Parathyroid adenoma (tissue), 2 donors: ENCODE results near the gene JAG2.

ENCODE experiments used
- H2AFZ ChIP-seq: fragments of 300-600 bp; sonication (generic); one replicate; pipeline ENCODE4 v1.7.0; 2017; ENCODE audit warnings: antibody characterized with exemption, mild to moderate bottlenecking
- H3K27ac ChIP-seq: fragments of 300-600 bp; sonication (generic); one replicate; pipeline ENCODE4 v1.7.0; 2017
- H3K27me3 ChIP-seq: fragments of 300-600 bp; sonication (generic); one replicate; pipeline ENCODE4 v1.7.0; 2017; ENCODE audit warnings: low read length; ENCODE audit not compliant: control insufficient read depth, insufficient read depth
- H3K36me3 ChIP-seq: fragments of 300-600 bp; sonication (generic); one replicate; pipeline ENCODE4 v1.7.0; 2017; ENCODE audit warnings: low read length; ENCODE audit not compliant: control insufficient read depth, insufficient read depth
- H3K4me1 ChIP-seq: fragments of 300-600 bp; sonication (generic); one replicate; pipeline ENCODE4 v1.7.0; 2017; ENCODE audit warnings: control low read depth
- H3K4me2 ChIP-seq: fragments of 300-600 bp; sonication (generic); one replicate; pipeline ENCODE4 v1.7.0; 2017; ENCODE audit warnings: low read length
- H3K4me3 ChIP-seq: fragments of 300-600 bp; sonication (generic); one replicate; pipeline ENCODE4 v1.7.0; 2017; ENCODE audit warnings: low read depth, low read length
- H3K79me2 ChIP-seq: fragments of 300-600 bp; sonication (generic); one replicate; pipeline ENCODE4 v1.7.0; 2017; ENCODE audit warnings: control low read depth
- H3K9ac ChIP-seq: fragments of 300-600 bp; sonication (generic); one replicate; pipeline ENCODE4 v1.7.0; 2017; ENCODE audit warnings: mild to moderate bottlenecking
- H3K9me3 ChIP-seq: fragments of 300-600 bp; sonication (generic); one replicate; pipeline ENCODE4 v1.7.0; 2017; ENCODE audit warnings: low read length; ENCODE audit not compliant: control insufficient read depth
- TF ChIP-seq, protein P1 (sequence below): fragments of 300-600 bp; sonication (generic); IDR thresholded peaks from one replicate; pipeline ENCODE4 v1.7.0; 2017; ENCODE audit warnings: antibody characterized with exemption, mild to moderate bottlenecking
- donor health status: primary hyperparathyroidism.

The JAG2 gene

DNA sequence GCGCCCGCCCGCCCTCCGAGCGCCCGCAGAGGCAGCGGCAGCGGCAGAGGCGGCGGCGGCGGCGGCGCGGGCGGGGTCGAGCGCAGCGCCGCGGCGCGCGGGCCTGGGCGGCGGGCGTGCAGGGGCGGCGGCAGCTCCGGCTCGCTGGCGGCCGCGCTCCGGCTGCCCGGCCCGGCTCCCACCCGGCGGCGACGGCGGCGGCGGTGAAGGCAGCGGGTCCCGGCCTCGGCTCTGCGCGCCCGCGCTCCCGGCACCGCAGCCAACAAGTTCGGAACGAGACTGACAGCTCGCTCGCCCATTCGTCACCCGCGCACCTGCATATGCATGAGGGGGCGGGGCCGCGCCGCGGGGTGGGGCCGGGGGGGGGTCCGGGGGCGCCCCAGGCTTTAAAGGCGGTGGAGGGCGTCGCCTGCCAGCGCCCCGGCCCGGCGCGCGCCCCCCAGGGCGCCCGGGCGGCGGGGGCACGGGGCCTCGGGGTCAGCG lies at the start of gene JAG2:
Gene JAG2, minus strand, starts transcription at position 281 of the 483 bp plus-strand sequence. CDS start 356 bp downstream, outside the sequence.
- Histone ChIP-seq H3K36me3 (no peaks in the 10 kb centered on the region), H3K9me3 (no peaks in the 10 kb centered on the region), H2AFZ (peak within 1 kb of the TSS; percentile 22), H3K4me3 (no peak within 1 kb of the TSS), H3K9ac (no peak within 1 kb of the TSS), H3K27me3 (no peaks in the 10 kb centered on the region), H3K4me2 (peak within 1 kb of the TSS; percentile 73), H3K27ac (no peak within 1 kb of the TSS), H3K79me2 (no peaks in the 10 kb centered on the region), H3K4me1 (peaks cover 29% of the 10 kb centered on the region)
- TF ChIP-seq, protein P1, sequence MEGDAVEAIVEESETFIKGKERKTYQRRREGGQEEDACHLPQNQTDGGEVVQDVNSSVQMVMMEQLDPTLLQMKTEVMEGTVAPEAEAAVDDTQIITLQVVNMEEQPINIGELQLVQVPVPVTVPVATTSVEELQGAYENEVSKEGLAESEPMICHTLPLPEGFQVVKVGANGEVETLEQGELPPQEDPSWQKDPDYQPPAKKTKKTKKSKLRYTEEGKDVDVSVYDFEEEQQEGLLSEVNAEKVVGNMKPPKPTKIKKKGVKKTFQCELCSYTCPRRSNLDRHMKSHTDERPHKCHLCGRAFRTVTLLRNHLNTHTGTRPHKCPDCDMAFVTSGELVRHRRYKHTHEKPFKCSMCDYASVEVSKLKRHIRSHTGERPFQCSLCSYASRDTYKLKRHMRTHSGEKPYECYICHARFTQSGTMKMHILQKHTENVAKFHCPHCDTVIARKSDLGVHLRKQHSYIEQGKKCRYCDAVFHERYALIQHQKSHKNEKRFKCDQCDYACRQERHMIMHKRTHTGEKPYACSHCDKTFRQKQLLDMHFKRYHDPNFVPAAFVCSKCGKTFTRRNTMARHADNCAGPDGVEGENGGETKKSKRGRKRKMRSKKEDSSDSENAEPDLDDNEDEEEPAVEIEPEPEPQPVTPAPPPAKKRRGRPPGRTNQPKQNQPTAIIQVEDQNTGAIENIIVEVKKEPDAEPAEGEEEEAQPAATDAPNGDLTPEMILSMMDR: no peak

DNA sequence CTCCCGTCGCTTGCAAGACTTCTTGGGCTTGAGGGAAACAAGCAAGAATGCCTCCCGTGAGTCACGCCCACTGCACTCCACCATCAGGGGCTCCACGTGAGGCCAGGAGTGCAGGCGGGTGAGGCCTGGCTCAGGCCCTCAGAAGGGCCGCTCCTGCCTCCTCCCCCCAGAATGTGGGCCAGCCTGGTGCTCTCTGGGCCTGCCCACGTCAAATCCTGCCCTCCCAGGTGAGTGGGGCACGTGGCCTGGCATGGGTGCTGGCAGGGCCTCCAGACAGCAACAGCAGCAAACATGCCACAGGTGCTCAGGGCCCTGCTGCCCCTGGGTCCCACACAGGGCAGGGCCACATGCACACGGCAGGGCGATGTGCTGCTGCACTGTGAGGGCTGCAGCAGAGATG lies 49.2 kb upstream of the JAG2 start:
- peaks cover 3% of the 10 kb centered on the region for H3K4me1 ChIP-seq
- peaks cover 12% of the 10 kb centered on the region for H3K79me2 ChIP-seq
- H3K27ac ChIP-seq: no peak overlapping the region
- H3K9me3 ChIP-seq: no peaks in the 10 kb centered on the region
- no peaks in the 10 kb centered on the region for H3K27me3 ChIP-seq
- H3K36me3 ChIP-seq: no peaks in the 10 kb centered on the region
- TF ChIP-seq, protein P1: no peak
- no peak overlapping the region for H3K4me2 ChIP-seq
- no peak overlapping the region for H3K9ac ChIP-seq
- no peak overlapping the region for H3K4me3 ChIP-seq
- no peak overlapping the region for H2AFZ ChIP-seq

DNA sequence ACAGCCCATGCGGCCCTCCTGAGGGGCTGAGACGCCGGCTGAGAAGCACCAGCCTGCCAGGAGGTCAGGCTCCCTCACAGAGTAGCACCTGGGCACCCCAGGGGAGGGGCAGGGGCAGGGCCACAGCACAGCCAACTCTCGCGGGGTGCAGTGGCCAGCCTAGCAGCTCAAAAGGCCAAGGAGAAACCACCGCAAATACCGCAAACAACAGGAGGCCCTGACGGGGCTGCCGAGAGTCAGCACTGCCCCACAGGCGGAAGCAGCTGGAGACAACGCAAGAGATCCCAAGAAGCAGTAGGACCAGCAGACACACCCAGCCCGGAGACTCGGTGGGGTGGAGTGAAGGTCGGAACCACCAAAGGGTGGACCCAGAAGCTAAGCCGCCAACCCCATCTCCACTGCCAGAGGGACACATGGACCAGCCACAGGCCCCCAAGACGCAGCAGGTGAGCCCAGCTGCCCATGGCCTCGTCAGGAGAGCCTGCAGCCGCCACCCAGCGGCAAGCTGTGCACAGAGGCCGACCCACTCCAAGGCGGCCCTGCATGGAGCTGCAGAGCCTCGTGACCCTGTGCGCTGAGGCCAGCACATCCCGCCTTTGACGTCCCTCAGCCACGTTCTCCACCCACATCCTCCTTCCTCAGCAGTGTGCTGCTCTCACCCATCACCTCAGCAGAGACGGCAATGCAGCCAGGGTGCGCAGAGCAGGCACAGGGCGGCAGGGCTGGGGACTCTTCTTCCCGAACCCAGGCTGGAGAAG lies 48.1 kb upstream of the JAG2 start:
- H3K27me3 ChIP-seq: no peaks in the 10 kb centered on the region
- no peak overlapping the region for H2AFZ ChIP-seq
- no peak overlapping the region for H3K9ac ChIP-seq
- peaks cover 11% of the 10 kb centered on the region for H3K79me2 ChIP-seq
- peaks cover 3% of the 10 kb centered on the region for H3K4me1 ChIP-seq
- no peak overlapping the region for H3K4me3 ChIP-seq
- TF ChIP-seq, protein P1: no peak
- H3K36me3 ChIP-seq: no peaks in the 10 kb centered on the region
- no peak overlapping the region for H3K4me2 ChIP-seq
- H3K9me3 ChIP-seq: no peaks in the 10 kb centered on the region
- H3K27ac ChIP-seq: no peak overlapping the region

DNA sequence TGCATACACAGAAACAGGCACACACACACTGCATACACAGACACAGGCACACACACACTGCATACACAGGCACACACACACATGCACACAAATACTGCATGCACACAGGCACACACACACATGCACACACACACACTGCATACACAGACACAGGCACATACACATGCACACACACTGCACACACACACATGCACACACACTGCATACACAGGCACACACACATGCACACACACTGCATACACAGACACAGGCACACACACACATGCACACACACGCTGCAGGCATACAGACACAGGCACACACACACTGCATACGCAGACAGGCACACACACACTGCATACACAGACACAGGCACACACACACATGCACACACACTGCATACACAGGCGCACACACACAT lies 47.0 kb upstream of the JAG2 start:
- Histone ChIP-seq H3K4me2 (no peak overlapping the region), H3K9me3 (no peaks in the 10 kb centered on the region), H3K4me1 (no peaks in the 10 kb centered on the region), H3K4me3 (no peak overlapping the region), H3K36me3 (no peaks in the 10 kb centered on the region), H3K27ac (no peak overlapping the region), H3K9ac (no peak overlapping the region), H3K27me3 (no peaks in the 10 kb centered on the region), H3K79me2 (peaks cover 5% of the 10 kb centered on the region), H2AFZ (no peak overlapping the region)
- TF ChIP-seq, protein P1: no peak
